CMK (cell line): ENCODE measurements around the gene PGC.

Source experiments
- DNase-seq: peaks from one replicate; pipeline ENCODE4 v3.0.0-alpha.2; 2010; ENCODE audit warnings: low read depth

The PGC gene

GRCh38 chr6:41730531-41731436, 16.4 kb downstream of the PGC start:
- DNase-seq: no peak

- no peak for DNase-seq
Measured at GRCh38 chr6:41729624-41730023, 17.6 kb downstream of the PGC start.

GRCh38 chr6:41728954-41729353, 18.2 kb downstream of the PGC start:
- no peak for DNase-seq

GRCh38 chr6:41728073-41728936, 18.9 kb downstream of the PGC start:
- no peak for DNase-seq

- no peak for DNase-seq
Measured at GRCh38 chr6:41727705-41728072, 19.5 kb downstream of the PGC start.

GRCh38 chr6:41726876-41727275, 20.3 kb downstream of the PGC start:
- no peak for DNase-seq

DNA sequence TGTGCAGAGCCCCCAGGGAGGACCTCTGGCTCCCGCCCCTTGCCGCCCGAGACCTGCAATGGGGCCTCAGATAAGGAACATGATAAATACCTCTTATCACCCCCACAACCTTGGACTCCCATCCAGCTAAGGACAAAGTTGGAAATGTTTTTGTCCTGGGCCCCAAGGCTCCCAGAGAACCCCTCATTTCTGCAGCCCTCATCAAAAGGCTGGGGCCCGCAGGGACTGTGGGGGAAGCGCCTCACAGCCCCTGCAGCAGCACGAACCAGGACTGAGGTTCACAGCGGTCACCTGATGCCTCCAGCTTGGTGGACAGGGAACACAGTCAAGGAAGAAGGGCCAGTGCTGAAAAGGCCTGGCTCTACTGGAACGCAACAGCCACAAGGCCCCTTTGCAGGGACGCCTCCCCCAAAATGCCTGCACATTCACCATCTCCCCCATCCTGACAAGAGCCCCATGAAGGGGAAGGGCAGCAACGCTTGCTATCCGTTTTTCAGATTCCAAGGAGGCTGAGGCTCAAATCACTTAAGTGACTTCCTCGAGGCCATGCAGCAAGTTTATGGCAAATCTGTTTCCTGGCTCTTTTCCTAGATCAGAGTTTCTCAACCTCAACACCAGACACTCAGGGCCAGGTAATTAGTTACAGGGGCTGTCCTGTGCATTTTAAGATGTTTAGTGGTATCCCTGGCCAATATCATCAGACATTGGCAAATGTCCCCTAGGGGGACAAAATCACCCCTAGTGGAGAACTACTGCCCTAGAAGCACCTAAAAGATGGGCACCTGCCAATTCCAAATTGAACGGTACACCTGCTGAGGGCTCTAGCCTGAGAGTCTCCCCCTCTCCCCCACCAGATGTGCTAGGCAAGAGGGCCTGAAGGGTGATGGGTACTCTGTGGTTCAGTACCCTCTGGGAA, 22.4 kb downstream of the PGC start:
- no peak for DNase-seq

- no peak for DNase-seq
Measured at GRCh38 chr6:41724228-41724580, 23.0 kb downstream of the PGC start.

DNA sequence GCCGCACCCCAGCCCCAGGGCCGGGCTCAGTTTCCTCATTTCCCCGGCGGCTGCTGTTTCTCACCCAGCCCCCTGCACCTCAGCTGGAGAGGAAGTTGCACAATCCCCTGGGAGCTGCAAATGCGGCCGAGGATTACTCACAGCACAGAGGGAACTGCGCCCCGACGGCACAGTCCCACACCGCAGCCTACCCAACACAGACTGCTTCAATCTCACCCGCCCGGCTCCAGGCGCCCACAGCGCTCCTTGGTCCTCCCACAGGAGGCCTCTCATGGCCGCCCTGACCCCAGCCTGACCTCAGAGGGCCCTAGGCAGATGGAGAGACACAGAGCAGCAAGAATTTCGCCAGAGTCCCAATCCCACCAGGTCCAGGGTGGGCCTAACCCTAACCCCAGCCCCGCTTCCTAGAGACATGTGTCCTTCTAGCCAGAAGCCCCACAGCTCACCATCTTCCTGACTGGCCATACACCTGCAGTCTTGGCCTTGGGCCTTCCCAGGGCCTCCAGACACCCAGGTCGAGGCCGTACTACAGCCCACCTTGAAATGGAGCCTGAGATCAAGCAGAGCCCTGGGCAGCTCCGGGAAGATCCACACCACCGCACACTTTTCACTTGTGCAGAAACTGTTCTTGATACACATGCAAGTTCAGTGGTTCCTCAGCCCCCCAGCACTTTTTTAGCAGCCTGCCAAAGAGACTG, 23.5 kb downstream of the PGC start:
- no peak for DNase-seq

- DNase-seq: no peak
Measured at GRCh38 chr6:41722969-41723529, 24.1 kb downstream of the PGC start.

- no peak for DNase-seq
Measured at GRCh38 chr6:41721414-41721813, 25.8 kb downstream of the PGC start.

DNA sequence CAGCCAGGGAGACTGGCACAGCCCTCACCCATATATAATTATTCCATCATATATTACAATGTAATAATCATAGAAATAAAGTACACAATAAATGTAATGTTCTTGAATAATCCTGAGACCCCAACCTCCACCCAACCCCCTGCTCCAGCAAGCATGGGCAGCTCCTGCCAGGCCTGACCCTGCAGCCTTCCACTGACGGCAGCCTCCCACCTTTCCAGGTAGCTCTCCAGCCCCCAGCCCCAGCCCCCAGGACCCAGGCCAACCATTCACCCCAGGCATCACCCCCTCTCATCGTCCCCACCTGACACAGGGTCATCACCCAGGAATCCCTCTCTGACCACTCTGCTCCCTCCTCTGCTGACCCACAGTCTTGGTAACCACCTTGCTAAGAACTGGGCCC, 26.4 kb downstream of the PGC start:
- DNase-seq: no peak

GRCh38 chr6:41720262-41720620, 27.0 kb downstream of the PGC start:
- no peak for DNase-seq

DNA sequence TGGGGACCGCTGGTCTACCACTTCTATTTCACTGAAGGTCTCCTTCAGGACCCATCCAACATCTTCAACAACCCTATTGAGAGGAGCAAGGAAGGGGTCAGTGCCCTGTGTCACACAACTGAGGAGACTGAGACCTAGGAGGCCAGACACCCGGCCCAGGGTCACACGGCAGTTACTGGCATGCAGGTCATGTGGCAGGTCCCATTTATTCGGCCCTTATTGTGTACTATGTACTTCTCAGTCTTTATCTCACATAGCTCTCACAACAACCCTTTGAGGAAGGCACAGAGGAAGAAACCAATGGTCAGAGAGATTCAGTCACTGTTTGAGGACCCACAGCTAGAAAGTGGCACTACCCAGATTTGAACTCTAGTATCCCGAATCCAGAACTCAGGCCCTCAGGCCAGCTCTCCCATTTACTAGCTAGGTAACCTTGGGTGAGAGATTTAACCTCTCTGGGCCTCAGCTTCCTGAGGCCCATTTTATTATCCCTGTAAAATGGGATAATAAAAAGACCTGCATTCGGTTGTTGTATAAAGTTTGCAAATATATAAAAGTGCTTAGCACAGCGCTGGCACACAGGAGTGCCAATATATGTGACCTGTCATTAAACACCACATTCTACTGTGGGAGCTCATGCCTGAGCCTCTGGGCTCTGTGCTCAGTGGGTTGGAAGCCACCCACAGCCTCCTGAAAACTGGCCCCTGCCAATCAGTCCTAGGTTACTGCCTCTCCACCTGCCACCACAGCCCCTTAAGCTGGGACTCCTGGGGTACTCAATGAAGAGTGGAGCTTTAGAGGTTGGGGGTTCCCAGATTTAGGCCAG, 27.5 kb downstream of the PGC start:
- no peak for DNase-seq

GRCh38 chr6:41718828-41719227, 28.4 kb downstream of the PGC start:
- DNase-seq: no peak

- DNase-seq: no peak
Measured at GRCh38 chr6:41717392-41717736, 29.8 kb downstream of the PGC start.

DNA sequence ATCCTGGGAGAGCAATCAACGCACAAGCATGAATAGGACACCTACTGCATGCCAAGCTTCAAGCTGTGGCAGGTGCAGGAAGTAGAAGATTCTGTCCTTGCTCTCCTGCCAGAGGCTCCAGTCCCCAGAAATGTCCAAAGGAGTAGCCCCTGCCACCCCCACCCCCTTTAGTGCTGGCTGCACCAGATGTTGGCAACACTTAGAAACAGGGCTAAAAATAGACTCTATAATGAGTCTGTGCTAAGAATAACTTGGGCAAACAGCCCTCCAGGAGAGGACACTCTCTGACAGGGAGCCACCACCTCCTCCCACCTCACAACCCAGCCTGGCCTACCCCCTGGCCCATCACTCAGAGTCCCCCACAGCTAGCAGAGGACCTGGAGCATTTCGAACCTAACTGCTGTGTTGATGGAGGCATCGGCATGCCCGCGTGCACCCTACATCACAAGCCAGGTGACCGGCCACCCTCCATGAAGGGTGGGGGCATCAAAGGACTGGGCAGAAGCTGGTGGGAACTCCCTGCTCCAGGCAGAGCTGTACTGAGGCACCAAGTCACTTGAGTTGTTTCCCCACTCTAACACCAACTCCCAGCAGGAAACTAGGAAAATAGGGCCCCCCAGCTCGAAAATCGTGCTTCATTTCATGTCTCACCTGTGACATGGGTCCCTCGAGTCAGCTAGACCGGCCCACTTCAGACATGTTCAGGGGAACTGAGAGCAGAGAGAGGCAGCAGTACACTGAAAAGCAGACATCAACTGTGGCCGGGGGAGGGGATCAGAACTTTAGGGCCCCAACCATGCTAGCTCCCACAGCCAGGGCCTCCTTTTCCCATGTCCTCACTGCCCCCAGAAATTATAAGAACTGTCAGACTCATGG, 30.4 kb downstream of the PGC start:
- DNase-seq: no peak

DNA sequence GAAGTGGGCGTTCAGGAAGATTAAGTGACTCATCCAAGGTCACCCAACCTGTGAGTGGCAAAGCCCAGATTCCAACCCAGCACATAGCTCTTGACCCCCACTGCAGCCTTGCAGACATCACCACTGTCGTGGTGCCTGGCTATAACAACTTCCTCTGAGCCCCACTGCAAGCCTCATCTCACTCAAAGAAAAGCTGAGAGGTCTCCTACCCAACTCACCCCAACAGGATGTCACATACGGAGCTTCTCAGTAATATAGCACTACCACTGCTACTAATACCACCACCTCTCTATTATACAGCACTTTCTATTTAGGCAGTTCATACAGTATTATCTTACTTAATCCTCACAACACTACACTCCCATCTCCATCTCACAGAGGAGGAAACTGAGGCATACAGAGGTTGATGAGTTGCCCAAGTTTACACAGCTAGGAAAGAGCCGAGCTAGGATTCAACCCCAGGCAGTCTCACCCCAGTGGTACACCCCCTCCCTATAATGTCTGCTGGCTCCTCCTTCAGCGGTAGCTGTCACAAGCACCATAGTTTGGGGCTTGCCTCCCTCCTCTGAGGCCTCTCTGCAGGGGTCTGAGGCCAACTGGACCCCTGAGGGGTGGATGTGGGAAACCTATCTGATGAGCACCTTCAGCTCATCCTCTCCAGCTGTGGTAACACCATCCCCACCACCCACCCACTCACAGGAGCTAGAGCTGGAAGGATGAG, 31.2 kb downstream of the PGC start:
- DNase-seq: no peak
